Hepatocyte (in vitro differentiated cells): ENCODE measurements around the gene PLRG1. TPM values are rescaled to one million over a fixed set of nuclear protein-coding genes. Genes with fewer than 3 reads are reported as not detected.

ENCODE experiments used
- DNase-seq: peaks from one replicate; pipeline ENCODE4 v3.0.0-alpha.2; 2016; ENCODE audit warnings: low spot score
- H2AFZ ChIP-seq: fragments of 200-600 bp; sonication (generic); 2 replicates; pipeline ENCODE4 v1.6.0; 2016; ENCODE audit warnings: antibody characterized with exemption, mild to moderate bottlenecking
- H3K27ac ChIP-seq: fragments of 200-600 bp; sonication (generic); 2 replicates; pipeline ENCODE4 v1.5.1; 2016; ENCODE audit warnings: mild to moderate bottlenecking
- H3K27me3 ChIP-seq: fragments of 200-600 bp; sonication (generic); 2 replicates; pipeline ENCODE4 v1.6.1; 2016
- H3K36me3 ChIP-seq: fragments of 200-600 bp; sonication (generic); replicated peaks from 2 replicates; pipeline ENCODE4 v1.5.1; 2016; ENCODE audit warnings: low read depth; ENCODE audit not compliant: insufficient read depth
- H3K4me1 ChIP-seq: fragments of 200-600 bp; sonication (generic); 2 replicates; pipeline ENCODE4 v1.5.1; 2016; ENCODE audit warnings: mild to moderate bottlenecking, moderate library complexity; ENCODE audit not compliant: insufficient read depth
- H3K4me2 ChIP-seq: fragments of 200-600 bp; sonication (generic); 2 replicates; pipeline ENCODE4 v1.6.0; 2016
- H3K4me3 ChIP-seq: fragments of 200-600 bp; sonication (generic); 2 replicates; pipeline ENCODE4 v1.5.1; 2016; ENCODE audit warnings: mild to moderate bottlenecking
- H3K79me2 ChIP-seq: fragments of 200-600 bp; sonication (generic); 2 replicates; pipeline ENCODE4 v1.6.0; 2017; ENCODE audit warnings: mild to moderate bottlenecking
- H3K9me2 ChIP-seq: fragments of 200-600 bp; sonication (generic); replicated peaks from 2 replicates; pipeline ENCODE4 v1.6.0; 2017; ENCODE audit warnings: mild to moderate bottlenecking; ENCODE audit not compliant: insufficient read depth
- H3K9me3 ChIP-seq: fragments of 200-600 bp; sonication (generic); 2 replicates; pipeline ENCODE4 v1.5.1; 2016; ENCODE audit warnings: low read depth, mild to moderate bottlenecking
- H4K20me1 ChIP-seq: fragments of 200-600 bp; sonication (generic); 2 replicates; pipeline ENCODE4 v1.6.0; 2016; ENCODE audit warnings: mild to moderate bottlenecking; ENCODE audit not compliant: insufficient read depth, poor library complexity, severe bottlenecking
- CTCF ChIP-seq: fragments of 200-600 bp; sonication (generic); IDR thresholded peaks from 2 replicates; pipeline ENCODE4 v1.5.1; 2016; ENCODE audit warnings: antibody characterized with exemption, mild to moderate bottlenecking; ENCODE audit not compliant: poor library complexity
- EZH2 ChIP-seq: fragments of 200-600 bp; sonication (generic); IDR thresholded peaks from 2 replicates; pipeline ENCODE4 v1.6.1; 2016; ENCODE audit warnings: antibody characterized with exemption, mild to moderate bottlenecking, borderline replicate concordance
- EZH2phosphoT487 ChIP-seq: fragments of 200-600 bp; sonication (generic); IDR thresholded peaks from one replicate; pipeline ENCODE4 v1.6.1; 2018; ENCODE audit warnings: antibody characterized with exemption, mild to moderate bottlenecking, low read depth, moderate library complexity; ENCODE audit not compliant: unreplicated experiment, severe bottlenecking
- WGBS: methylation state at CpG from one replicate; pipeline ENCODE4 v1.1.6; 2016; ENCODE audit warnings: low lambda C conversion rate; ENCODE audit errors: missing lambda C conversion rate; 5-methylcytosine and 5-hydroxymethylcytosine counted together
- polyA plus RNA-seq: library from polyadenylated mRNA; unstranded; fragments of >200 nt; fragmentation: Nextera tagmentation; extraction: Ambion mirVana; gene quantifications from 2 replicates; pipeline ENCODE4 v1.2.1, GENCODE V29; 2016
- total RNA-seq: library from RNA; depleted of rRNA; stranded (reverse); fragments of >200 nt; gene quantifications from 2 replicates; pipeline ENCODE4 v1.2.3, GENCODE V29; 2014

The PLRG1 gene
- total and polyA plus RNA-seq, 2 experiments from 2014 or later: 54.4 to 63.9 TPM

GRCh38 chr4:154526151-154526550 is 24.0 kb downstream of the PLRG1 start:
- WGBS: 65% methylated on average over 2 of the region's 2 CpGs
- Histone ChIP-seq H3K4me1 (no peaks in the 10 kb centered on the region), H3K4me3 (no peak overlapping the region), H3K36me3 (no peaks in the 10 kb centered on the region), H3K27ac (no peak overlapping the region), H3K27me3 (peaks cover 16% of the 10 kb centered on the region), H3K79me2 (no peaks in the 10 kb centered on the region), H3K4me2 (no peak overlapping the region), H4K20me1 (no peaks in the 10 kb centered on the region), H2AFZ (no peak overlapping the region), H3K9me2 (no peaks in the 10 kb centered on the region), H3K9me3 (no peaks in the 10 kb centered on the region)
- DNase-seq: no peak
- no peak for TF ChIP-seq EZH2phosphoT487
- no peak for TF ChIP-seq CTCF
- no peak for TF ChIP-seq EZH2

DNA sequence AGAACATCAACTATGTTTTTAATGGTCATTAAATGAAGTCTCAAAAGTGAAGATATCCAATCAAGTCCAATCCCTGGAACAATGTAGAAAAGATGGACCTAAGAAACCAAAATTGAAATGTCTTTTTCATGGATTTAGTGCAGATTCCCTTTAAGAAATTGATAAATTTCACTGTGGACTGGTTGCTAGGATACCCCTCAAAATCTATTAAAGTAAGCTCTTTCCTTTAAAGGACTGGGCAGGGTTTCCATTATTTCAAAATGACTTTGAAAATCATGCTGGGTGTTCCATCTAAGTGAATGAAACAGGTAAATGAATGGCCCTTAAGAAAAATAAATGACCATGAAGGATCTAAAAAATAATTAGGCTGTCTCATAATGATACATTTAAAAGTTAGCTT is 28.6 kb downstream of the PLRG1 start:
- Histone ChIP-seq H3K4me2 (no peak overlapping the region), H3K9me3 (no peaks in the 10 kb centered on the region), H3K36me3 (no peaks in the 10 kb centered on the region), H3K27ac (no peak overlapping the region), H3K9me2 (no peaks in the 10 kb centered on the region), H3K4me1 (no peaks in the 10 kb centered on the region), H3K27me3 (peaks cover 6% of the 10 kb centered on the region), H3K79me2 (no peaks in the 10 kb centered on the region), H2AFZ (no peak overlapping the region), H3K4me3 (no peak overlapping the region), H4K20me1 (no peaks in the 10 kb centered on the region)
- no peak for DNase-seq
- TF ChIP-seq EZH2phosphoT487: no peak
- TF ChIP-seq EZH2: no peak
- TF ChIP-seq CTCF: no peak

DNA sequence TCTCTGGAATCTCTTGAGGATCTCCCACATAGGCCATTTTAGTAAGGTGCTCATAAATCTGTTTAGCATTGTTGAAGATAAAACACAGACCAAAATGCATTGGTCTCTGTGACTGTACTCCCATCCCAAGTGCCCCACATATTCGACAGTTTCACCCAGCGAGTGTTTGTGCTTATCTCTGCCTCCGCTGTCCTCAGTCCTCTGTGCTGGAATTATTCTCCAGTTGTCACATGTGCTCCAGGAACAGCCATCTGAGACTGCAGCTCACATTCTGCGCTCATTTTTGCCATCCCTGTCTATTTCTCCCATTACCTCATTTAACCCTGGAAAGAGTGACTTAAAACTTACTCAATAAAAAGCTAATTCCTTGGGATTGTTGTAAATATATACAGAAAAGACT is 31.0 kb downstream of the PLRG1 start:
- Histone ChIP-seq H2AFZ (no peak overlapping the region), H3K27me3 (peaks cover 5% of the 10 kb centered on the region), H4K20me1 (no peaks in the 10 kb centered on the region), H3K4me2 (no peak overlapping the region), H3K4me1 (no peaks in the 10 kb centered on the region), H3K36me3 (no peaks in the 10 kb centered on the region), H3K27ac (no peak overlapping the region), H3K9me2 (no peaks in the 10 kb centered on the region), H3K4me3 (no peak overlapping the region), H3K79me2 (no peaks in the 10 kb centered on the region), H3K9me3 (no peaks in the 10 kb centered on the region)
- 59% methylated on average over 4 of the region's 4 CpGs for WGBS
- DNase-seq: no peak
- no peak for TF ChIP-seq CTCF
- no peak for TF ChIP-seq EZH2
- no peak for TF ChIP-seq EZH2phosphoT487

- H3K79me2 ChIP-seq: no peaks in the 10 kb centered on the region
- no peaks in the 10 kb centered on the region for H3K9me3 ChIP-seq
- no peak overlapping the region for H2AFZ ChIP-seq
- H3K4me1 ChIP-seq: no peaks in the 10 kb centered on the region
- WGBS: 97% methylated on average over 4 of the region's 4 CpGs
- no peaks in the 10 kb centered on the region for H4K20me1 ChIP-seq
- no peaks in the 10 kb centered on the region for H3K9me2 ChIP-seq
- H3K4me2 ChIP-seq: no peak overlapping the region
- no peak overlapping the region for H3K27ac ChIP-seq
- H3K27me3 ChIP-seq: peaks cover 5% of the 10 kb centered on the region
- no peak overlapping the region for H3K4me3 ChIP-seq
- no peaks in the 10 kb centered on the region for H3K36me3 ChIP-seq
- DNase-seq: no peak
- no peak for TF ChIP-seq EZH2
- TF ChIP-seq CTCF: no peak
- TF ChIP-seq EZH2phosphoT487: no peak
Measured at GRCh38 chr4:154517591-154517990, 32.6 kb downstream of the PLRG1 start.
